ENCODE data around the gene CCR2. TPM values are rescaled to one million over a fixed set of nuclear protein-coding genes. Genes with fewer than 3 reads are reported as not detected.

Gene CCR2
- polyA plus RNA-seq, 1 experiment = not detected

- ChIA-PET POLR2A (no interaction called here), CTCF (interaction anchor here (1.6 to 1.8 kb wide), 2 partner anchors 12 to 288 kb away, joined by 4 read pairs; partner anchors contain the start of gene CCR2)
- TF ChIP-seq, protein P1, sequence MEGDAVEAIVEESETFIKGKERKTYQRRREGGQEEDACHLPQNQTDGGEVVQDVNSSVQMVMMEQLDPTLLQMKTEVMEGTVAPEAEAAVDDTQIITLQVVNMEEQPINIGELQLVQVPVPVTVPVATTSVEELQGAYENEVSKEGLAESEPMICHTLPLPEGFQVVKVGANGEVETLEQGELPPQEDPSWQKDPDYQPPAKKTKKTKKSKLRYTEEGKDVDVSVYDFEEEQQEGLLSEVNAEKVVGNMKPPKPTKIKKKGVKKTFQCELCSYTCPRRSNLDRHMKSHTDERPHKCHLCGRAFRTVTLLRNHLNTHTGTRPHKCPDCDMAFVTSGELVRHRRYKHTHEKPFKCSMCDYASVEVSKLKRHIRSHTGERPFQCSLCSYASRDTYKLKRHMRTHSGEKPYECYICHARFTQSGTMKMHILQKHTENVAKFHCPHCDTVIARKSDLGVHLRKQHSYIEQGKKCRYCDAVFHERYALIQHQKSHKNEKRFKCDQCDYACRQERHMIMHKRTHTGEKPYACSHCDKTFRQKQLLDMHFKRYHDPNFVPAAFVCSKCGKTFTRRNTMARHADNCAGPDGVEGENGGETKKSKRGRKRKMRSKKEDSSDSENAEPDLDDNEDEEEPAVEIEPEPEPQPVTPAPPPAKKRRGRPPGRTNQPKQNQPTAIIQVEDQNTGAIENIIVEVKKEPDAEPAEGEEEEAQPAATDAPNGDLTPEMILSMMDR (IDR thresholded peaks at IDR 0.05; ENCODE audit: insufficient read depth, low read depth, low read length) = no peak
- peaks cover 5% of the 10 kb centered on the region for H3K27me3 ChIP-seq (ENCODE audit: control insufficient read depth, insufficient read depth, low read length)
- no peaks in the 10 kb centered on the region for H3K36me3 ChIP-seq (ENCODE audit: control insufficient read depth, insufficient read depth, low read length)
- no peak for DNase-seq (ENCODE audit: low read depth)
- no peak overlapping the region for H3K4me3 ChIP-seq (ENCODE audit: low read depth, low read length)
Measured at GRCh38 chr3:46365737-46366524, 12.0 kb downstream of the CCR2 start.

- no peak overlapping the region for H3K4me3 ChIP-seq (ENCODE audit: low read depth, low read length)
- ChIA-PET CTCF (interaction anchor here (0.9 to 1.5 kb wide), 2 partner anchors 267 to 289 kb away, joined by 3 to 4 read pairs; no protein-coding TSS in a partner anchor), POLR2A (no interaction called here)
- TF ChIP-seq, protein P1 (IDR thresholded peaks at IDR 0.05; ENCODE audit: insufficient read depth, low read depth, low read length) = no peak
- no peak for DNase-seq (ENCODE audit: low read depth)
- peaks cover 6% of the 10 kb centered on the region for H3K27me3 ChIP-seq (ENCODE audit: control insufficient read depth, insufficient read depth, low read length)
- no peaks in the 10 kb centered on the region for H3K36me3 ChIP-seq (ENCODE audit: control insufficient read depth, insufficient read depth, low read length)
Measured at GRCh38 chr3:46367811-46368210, 13.9 kb downstream of the CCR2 start.

GRCh38 chr3:46368569-46368968 lies 14.7 kb downstream of the CCR2 start:
- peaks cover 7% of the 10 kb centered on the region for H3K27me3 ChIP-seq (ENCODE audit: control insufficient read depth, insufficient read depth, low read length)
- TF ChIP-seq, protein P1 (IDR thresholded peaks at IDR 0.05; ENCODE audit: insufficient read depth, low read depth, low read length) = no peak
- DNase-seq (ENCODE audit: low read depth) = no peak
- no peaks in the 10 kb centered on the region for H3K36me3 ChIP-seq (ENCODE audit: control insufficient read depth, insufficient read depth, low read length)
- POLR2A ChIA-PET = no interaction called here
- H3K4me3 ChIP-seq (ENCODE audit: low read depth, low read length) = no peak overlapping the region
- CTCF ChIA-PET = interaction anchor here (1.5 to 3.2 kb wide), 3 partner anchors 10 to 430 kb away, joined by 4 to 13 read pairs (median 9); no protein-coding TSS in a partner anchor

DNA sequence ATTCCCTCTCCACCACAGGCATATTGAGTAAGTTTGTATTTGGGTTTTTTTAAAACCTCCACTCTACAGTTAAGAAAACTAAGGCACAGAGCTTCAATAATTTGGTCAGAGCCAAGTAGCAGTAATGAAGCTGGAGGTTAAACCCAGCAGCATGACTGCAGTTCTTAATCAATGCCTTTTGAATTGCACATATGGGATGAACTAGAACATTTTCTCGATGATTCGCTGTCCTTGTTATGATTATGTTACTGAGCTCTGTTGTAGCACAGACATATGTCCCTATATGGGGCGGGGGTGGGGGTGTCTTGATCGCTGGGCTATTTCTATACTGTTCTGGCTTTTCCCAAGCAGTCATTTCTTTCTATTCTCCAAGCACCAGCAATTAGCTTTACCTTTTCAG lies 15.2 kb downstream of the CCR2 start:
- TF ChIP-seq, protein P1 (IDR thresholded peaks at IDR 0.05; ENCODE audit: insufficient read depth, low read depth, low read length) = no peak
- no peak for DNase-seq (ENCODE audit: low read depth)
- H3K27me3 ChIP-seq (ENCODE audit: control insufficient read depth, insufficient read depth, low read length) = peaks cover 6% of the 10 kb centered on the region
- H3K4me3 ChIP-seq (ENCODE audit: low read depth, low read length) = no peak overlapping the region
- ChIA-PET CTCF (interaction anchor here (0.6 to 3.2 kb wide), 6 partner anchors 9 to 620 kb away, joined by 3 to 13 read pairs (median 6); no protein-coding TSS in a partner anchor), POLR2A (no interaction called here)
- no peaks in the 10 kb centered on the region for H3K36me3 ChIP-seq (ENCODE audit: control insufficient read depth, insufficient read depth, low read length)

DNA sequence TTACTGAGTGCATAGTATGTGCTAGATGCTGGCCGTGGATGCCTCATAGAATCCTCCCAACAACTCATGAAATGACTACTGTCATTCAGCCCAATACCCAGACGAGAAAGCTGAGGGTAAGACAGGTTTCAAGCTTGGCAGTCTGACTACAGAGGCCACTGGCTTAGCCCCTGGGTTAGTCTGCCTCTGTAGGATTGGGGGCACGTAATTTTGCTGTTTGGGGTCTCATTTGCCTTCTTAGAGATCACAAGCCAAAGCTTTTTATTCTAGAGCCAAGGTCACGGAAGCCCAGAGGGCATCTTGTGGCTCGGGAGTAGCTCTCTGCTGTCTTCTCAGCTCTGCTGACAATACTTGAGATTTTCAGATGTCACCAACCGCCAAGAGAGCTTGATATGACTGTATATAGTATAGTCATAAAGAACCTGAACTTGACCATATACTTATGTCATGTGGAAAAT lies 15.8 kb downstream of the CCR2 start:
- TF ChIP-seq, protein P1 (IDR thresholded peaks at IDR 0.05; ENCODE audit: insufficient read depth, low read depth, low read length) = no peak
- peaks cover 7% of the 10 kb centered on the region for H3K27me3 ChIP-seq (ENCODE audit: control insufficient read depth, insufficient read depth, low read length)
- H3K36me3 ChIP-seq (ENCODE audit: control insufficient read depth, insufficient read depth, low read length) = no peaks in the 10 kb centered on the region
- DNase-seq (ENCODE audit: low read depth) = no peak
- no peak overlapping the region for H3K4me3 ChIP-seq (ENCODE audit: low read depth, low read length)
- ChIA-PET CTCF (interaction anchor here (0.6 to 3.2 kb wide), 8 partner anchors 9 to 621 kb away, joined by 3 to 13 read pairs (median 6); partner anchors contain the start of gene CCR2), POLR2A (interaction anchor here (0.5 kb wide), 1 partner anchor 259 kb away, joined by 13 read pairs; no protein-coding TSS in a partner anchor)

All from BJ (cell line).